Tongue (tissue), 2 donors: ENCODE data around the gene MCUR1. TPM values are rescaled to one million over a fixed set of nuclear protein-coding genes. Genes with fewer than 3 reads are reported as not detected.
A peak's percentile ranks its signal among the peaks of the same experiment; 100 is the strongest.
"Not testable (repeated sequence)": the region's sequence is repeated elsewhere in the genome, so short reads cannot be mapped to it uniquely, and the experiment has no call there.

ENCODE experiments used
- DNase-seq: peaks from one replicate; pipeline ENCODE4 v3.0.0-alpha.2; 2015
- total RNA-seq: library from RNA; depleted of rRNA; stranded (reverse); fragments of >200 nt; gene quantifications from one replicate; pipeline ENCODE4 v1.2.3, GENCODE V29; 2014

The MCUR1 gene
- total RNA-seq, 1 donor from 2014 or later, result 27.2 TPM

DNA sequence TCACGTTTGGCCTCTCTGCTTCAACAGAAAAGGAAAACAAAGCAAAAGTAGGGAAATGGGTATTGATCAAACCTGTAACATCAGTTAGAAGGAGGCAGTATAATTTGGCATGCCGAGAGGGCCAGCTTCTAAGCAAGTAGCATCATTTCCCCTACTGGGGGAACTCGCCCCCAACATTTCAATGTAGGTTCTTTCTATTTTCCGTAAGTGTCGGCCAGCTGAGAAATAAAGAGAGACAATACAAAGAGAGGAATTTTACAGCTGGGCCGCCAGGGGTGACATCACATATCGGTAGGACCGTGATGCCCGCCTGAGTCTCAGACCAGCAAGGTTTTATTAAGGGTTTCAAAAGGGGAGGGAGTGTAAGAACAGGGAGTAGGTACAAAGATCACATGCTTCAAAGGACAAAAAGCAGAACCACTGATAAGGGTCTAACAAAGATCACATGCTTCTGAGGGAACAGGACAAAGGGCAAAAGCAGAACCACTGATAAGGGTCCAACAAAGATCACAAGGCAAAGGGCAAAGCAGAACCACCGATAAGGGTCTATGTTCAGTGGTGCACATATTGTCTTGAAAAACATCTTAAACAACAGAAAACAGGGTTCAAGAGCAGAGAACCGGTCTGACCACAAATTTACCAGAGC is 14.4 kb upstream of the MCUR1 start:
- not testable (repeated sequence) for DNase-seq

GRCh38 chr6:13827032-13827431 is 12.7 kb upstream of the MCUR1 start:
- DNase-seq, result no peak

GRCh38 chr6:13825871-13826270 is 11.5 kb upstream of the MCUR1 start:
- no peak for DNase-seq

DNA sequence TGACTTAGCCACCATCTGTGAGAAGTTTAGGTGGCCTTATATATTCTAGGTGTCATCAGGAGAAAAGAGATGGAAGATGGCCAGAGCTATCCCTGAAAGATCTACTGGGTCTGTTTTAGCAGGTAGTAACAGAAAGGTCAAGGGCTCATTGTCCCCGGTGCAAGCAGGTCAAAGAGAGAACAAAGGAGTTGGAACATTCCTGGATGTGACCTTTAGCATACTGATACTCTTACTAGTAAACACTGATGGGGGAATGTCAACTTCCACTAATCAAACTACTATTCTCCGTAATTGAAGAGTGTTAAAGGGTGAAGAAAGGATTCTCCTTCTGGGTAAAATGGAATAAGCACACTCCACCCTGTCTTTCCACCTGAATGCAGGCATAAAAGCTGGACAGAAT is 4.0 kb upstream of the MCUR1 start:
- no peak for DNase-seq

DNA sequence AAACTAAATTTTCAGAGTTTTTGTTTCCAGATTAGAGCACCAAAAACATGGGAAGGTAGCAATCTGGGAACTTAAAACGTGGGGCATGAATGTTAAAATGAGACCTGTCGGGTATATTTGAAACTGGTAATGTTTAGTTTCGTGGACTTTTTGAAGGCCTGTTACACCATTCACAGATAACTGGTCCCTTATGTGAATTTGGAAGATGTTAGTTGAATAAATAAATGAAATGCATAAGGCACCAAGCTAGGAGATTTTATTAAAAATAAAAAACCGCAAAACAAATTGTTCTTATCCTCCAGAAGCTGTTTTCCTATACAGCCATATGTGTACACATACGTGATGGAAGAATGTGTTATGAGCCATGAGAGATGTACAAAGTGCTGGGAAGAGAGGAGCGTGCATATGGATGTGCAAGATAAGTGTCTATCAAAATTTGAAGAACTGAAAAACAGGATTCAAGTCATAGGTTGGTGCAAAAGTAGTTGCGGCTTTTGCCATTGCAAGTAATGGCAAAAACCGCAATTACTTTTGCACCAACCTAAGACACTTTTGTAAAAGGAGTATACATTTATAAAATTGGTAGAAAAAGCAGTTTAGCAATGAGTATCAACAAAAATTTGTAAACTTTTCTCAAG is 700 bp upstream of the MCUR1 start:
- no peak for DNase-seq

- peak; percentile 91 for DNase-seq
These were observed 659 bp downstream of the MCUR1 start for GRCh38 chr6:13813621-13814175.

- DNase-seq, result no peak
These were observed 1.3 kb downstream of the MCUR1 start for GRCh38 chr6:13813026-13813425.

DNA sequence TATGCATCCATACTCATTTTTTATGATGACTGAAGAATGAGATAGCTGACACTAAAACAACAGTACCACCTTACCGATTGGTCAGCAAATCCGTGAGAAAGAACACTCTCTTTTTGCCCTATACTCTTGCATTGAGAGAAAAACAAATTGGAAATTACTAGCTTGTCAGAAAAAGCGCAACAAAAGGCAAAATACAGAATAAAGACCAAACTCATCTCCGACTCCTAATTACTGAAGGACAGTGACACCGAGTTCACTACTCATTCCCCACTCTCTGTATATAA is 2.1 kb downstream of the MCUR1 start:
- DNase-seq, result no peak

GRCh38 chr6:13811627-13812358 is 2.6 kb downstream of the MCUR1 start:
- DNase-seq, result peak; percentile 9

DNA sequence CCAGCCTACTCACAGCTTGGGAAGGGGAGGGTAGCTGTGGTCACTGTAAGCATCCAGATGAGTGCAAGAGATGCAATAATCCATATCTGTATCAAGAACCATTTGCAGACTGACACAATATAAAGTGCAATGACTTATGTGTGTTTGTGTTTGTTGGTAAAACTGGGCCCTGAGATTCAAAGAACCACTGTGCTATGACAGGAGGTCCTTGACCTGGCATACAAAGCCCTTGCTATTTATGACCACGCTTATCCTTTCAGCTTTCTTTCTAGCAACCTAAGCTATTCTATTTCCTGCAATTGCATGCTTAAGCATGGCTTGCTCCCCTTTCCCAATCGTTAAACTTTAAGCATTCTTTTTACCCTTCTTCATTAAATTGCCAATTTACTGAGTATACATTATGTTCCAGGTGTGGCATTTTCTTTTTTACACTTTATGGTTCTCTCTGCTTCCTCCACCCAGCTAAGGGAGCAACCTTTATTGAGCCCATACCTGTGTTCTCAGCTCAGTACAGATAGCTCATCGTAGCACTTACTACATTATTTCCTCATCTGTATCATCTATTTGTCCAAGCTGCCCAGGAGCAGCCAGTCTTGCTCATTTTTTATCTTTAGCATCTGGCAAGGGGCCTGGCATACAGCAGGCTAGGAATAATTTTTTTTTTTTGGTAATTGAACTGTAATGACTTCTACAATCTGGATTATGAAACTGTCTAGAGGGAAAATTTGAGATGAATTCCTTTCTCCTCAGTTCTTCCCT is 3.5 kb downstream of the MCUR1 start:
- no peak for DNase-seq

- no peak for DNase-seq
These were observed 5.6 kb downstream of the MCUR1 start for GRCh38 chr6:13808801-13809200.

GRCh38 chr6:13807696-13808095 is 6.7 kb downstream of the MCUR1 start:
- no peak for DNase-seq

GRCh38 chr6:13803581-13803980 is 10.8 kb downstream of the MCUR1 start:
- no peak for DNase-seq

DNA sequence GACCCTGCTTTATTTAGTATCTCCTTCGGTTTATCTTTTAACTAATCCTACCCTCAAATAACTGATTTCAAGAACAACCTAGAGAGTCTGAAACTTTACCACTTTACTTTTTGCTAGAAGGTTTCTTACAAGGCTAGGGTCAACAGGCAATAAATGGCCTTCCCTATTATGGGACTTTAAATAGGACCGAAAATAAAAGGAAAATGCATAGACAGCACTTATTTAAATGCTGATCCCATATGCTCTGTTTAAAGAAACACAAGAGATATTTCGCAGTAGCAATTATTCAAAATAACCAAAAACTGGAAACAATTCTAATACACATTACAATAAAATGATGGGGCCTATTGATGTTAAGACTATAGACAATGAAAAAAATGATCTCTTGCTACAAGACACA is 13.7 kb downstream of the MCUR1 start:
- DNase-seq, result no peak

DNA sequence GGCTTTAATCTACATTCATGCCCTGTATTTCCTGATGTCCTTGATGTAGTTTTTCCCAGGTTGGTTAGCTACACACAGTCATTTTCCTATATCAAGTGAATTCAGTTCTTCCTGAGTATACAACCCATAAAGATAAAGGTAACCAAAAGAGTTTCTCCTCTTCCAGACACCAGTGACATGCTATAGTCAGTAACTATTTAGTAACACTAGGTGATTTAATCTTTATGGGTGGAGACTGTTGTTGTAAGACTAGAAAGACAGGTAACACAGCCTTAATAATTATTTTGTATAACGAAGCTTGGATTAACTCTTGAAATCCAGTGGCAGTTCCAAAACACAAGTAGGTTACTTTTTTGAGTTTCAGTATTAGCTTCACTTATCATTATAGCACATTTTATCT is 17.6 kb downstream of the MCUR1 start:
- DNase-seq, result peak; percentile 40

- DNase-seq, result peak; percentile 91
These were observed 19.2 kb downstream of the MCUR1 start for GRCh38 chr6:13795041-13795750.

- DNase-seq, result no peak
These were observed 20.2 kb downstream of the MCUR1 start for GRCh38 chr6:13794184-13794583.

GRCh38 chr6:13789746-13790145 is 24.6 kb downstream of the MCUR1 start:
- DNase-seq, result no peak

GRCh38 chr6:13788820-13789219 is 25.5 kb downstream of the MCUR1 start:
- DNase-seq, result no peak

DNA sequence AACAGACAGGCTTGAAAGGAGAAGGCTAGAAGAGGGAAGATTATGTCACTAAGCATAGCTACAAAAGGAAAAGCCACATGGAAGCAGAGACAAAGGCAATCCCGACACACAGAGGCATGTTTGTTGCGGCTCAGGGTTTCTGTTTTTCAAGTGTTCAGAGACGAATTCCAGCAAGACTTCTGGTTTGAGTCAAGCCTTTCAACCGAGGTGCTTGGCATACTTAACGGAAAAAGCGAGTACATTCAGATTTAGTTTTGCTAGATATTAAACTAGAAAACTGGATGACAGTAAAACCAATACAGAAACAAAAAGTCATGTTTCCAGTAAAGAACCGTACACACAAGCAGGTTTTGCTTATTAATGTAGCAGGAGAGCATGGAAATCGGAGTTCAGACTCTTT is 27.2 kb downstream of the MCUR1 start:
- DNase-seq, result peak; percentile 91

- DNase-seq, result not testable (repeated sequence)
These were observed 34.2 kb downstream of the MCUR1 start for GRCh38 chr6:13780162-13780561.

- no peak for DNase-seq
These were observed 36.3 kb downstream of the MCUR1 start for GRCh38 chr6:13778028-13778427.
